Fibroblast of lung (primary cell): ENCODE measurements around the gene ASXL3. TPM values are rescaled to one million over a fixed set of nuclear protein-coding genes. Genes with fewer than 3 reads are reported as not detected.
A peak's percentile ranks its signal among the peaks of the same experiment; 100 is the strongest.

ENCODE experiments used
- DNase-seq, 2 donors: peaks; one replicate each; pipeline versions ENCODE4 v3.0.0 to v3.0.0-alpha.2; 2010; ENCODE audit warnings: low read depth in 2 of 2
- H2AFZ ChIP-seq: 2 replicates; pipeline ENCODE4 v1.5.1; 2012; ENCODE audit warnings: low read length, control low read depth, inconsistent platforms
- H3K27ac ChIP-seq: 2 replicates; pipeline ENCODE4 v1.5.1; 2011; ENCODE audit warnings: low read length, control low read depth; ENCODE audit not compliant: insufficient read depth
- H3K27me3 ChIP-seq: 2 replicates; pipeline ENCODE4 v1.5.1; 2011; ENCODE audit warnings: mild to moderate bottlenecking, low read length; ENCODE audit not compliant: control insufficient read depth, insufficient read depth
- H3K36me3 ChIP-seq: 2 replicates; pipeline ENCODE4 v1.5.1; 2011; ENCODE audit warnings: low read length; ENCODE audit not compliant: control insufficient read depth, insufficient read depth
- H3K4me1 ChIP-seq: 2 replicates; pipeline ENCODE4 v1.5.1; 2011; ENCODE audit warnings: low read length; ENCODE audit not compliant: control insufficient read depth, insufficient read depth; ENCODE audit errors: extremely low read depth
- H3K4me2 ChIP-seq: 2 replicates; pipeline ENCODE4 v1.5.1; 2011; ENCODE audit warnings: low read length, control low read depth; ENCODE audit not compliant: insufficient read depth; ENCODE audit errors: extremely low read depth
- H3K4me3 ChIP-seq, 4 experiments: fragments of 200-600 bp in 1 of 4; sonication (generic) in 1 of 4; replicated peaks in 1 of 4; 2 replicates each; pipeline ENCODE4 v1.5.1; 2011 to 2016; ENCODE audit warnings: low read length in 4 of 4, low read depth in 3 of 4, mild to moderate bottlenecking in 3 of 4, control low read depth in 2 of 4, inconsistent platforms in 1 of 4, mixed read lengths in 1 of 4; ENCODE audit not compliant: insufficient read depth in 1 of 4; ENCODE audit errors: control extremely low read depth in 1 of 4
- H3K79me2 ChIP-seq: 2 replicates; pipeline ENCODE4 v1.5.1; 2012; ENCODE audit warnings: mild to moderate bottlenecking, low read length, inconsistent platforms; ENCODE audit not compliant: control insufficient read depth, insufficient read depth
- H3K9ac ChIP-seq: 2 replicates; pipeline ENCODE4 v1.5.1; 2011; ENCODE audit warnings: mild to moderate bottlenecking, low read length, control low read depth; ENCODE audit not compliant: insufficient read depth
- H3K9me3 ChIP-seq: 2 replicates; pipeline ENCODE4 v1.5.1; 2012; ENCODE audit warnings: low read depth, low read length; ENCODE audit not compliant: control insufficient read depth, insufficient read depth
- H4K20me1 ChIP-seq: 2 replicates; pipeline ENCODE4 v1.5.1; 2011; ENCODE audit warnings: low read length; ENCODE audit not compliant: control insufficient read depth, insufficient read depth; ENCODE audit errors: extremely low read depth
- EZH2 ChIP-seq: IDR thresholded peaks from 2 replicates; pipeline ENCODE4 v1.5.1; 2012; ENCODE audit warnings: low read length, control low read depth, mild to moderate bottlenecking; ENCODE audit errors: missing control alignments
- polyA plus RNA-seq, 2 donors: library from polyadenylated mRNA; depleted of rRNA in 1 of 2; stranded (reverse) in 1 of 2; unstranded in 1 of 2; fragments of >200 nt; gene quantifications; 2 replicates each; pipeline ENCODE4 v1.2.1, GENCODE V29; 2011 to 2012; ENCODE audit warnings: missing spikeins in 1 of 2
- total RNA-seq: library from RNA; depleted of rRNA; stranded (reverse); fragments of >200 nt; gene quantifications from 2 replicates; pipeline ENCODE4 v1.2.1, GENCODE V29; 2014
- TF ChIP-seq, protein P1 (sequence below), 2 donors: IDR thresholded peaks in 1 of 2; conservative IDR thresholded peaks in 1 of 2; 1 replicate in 1 of 2; 2 replicates in 1 of 2; pipeline ENCODE4 v1.5.1; 2011 to 2012; ENCODE audit warnings: low read length in 2 of 2, control low read depth in 1 of 2, inconsistent platforms in 1 of 2, low read depth in 1 of 2, mild to moderate bottlenecking in 1 of 2

ASXL3 gene
- total and polyA plus RNA-seq, 2 donors (not counting 1 experiment from before 2014, with no cell fraction given), result 0.06 to 0.66 TPM

- DNase-seq, result peak in 1 of 2 donors; percentile 57
- no peak overlapping the region for H3K9ac ChIP-seq
- H3K79me2 ChIP-seq, result no peaks in the 10 kb centered on the region
These were observed 133.5 kb downstream of the ASXL3 start for GRCh38 chr18:33711514-33711913.

DNA sequence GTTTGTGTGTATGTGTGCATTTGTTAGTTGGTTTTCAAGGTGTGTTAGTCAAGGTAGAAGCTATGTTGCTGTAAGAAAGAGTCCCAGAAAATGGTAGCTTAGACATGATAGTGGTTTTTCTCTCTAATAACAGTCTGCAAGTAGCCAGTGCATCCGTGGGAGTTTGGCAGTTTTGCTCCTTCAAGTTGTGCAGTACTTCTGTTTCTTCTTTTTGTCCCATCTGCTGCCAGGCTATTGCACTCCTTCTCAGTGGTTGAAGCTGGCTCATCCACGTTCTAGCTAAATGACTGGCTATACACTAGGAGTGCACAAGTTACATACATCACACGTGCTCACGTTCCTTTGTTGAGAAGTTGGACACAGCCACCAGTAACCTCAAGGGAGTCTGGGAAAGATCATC lies 134.7 kb downstream of the ASXL3 start:
- no peak overlapping the region for H3K4me3 ChIP-seq
- H3K4me1 ChIP-seq, result no peaks in the 10 kb centered on the region
- H2AFZ ChIP-seq, result no peak overlapping the region
- no peak overlapping the region for H3K27ac ChIP-seq
- no peak for DNase-seq
- no peaks in the 10 kb centered on the region for H3K9me3 ChIP-seq
- no peak overlapping the region for H3K9ac ChIP-seq
- H4K20me1 ChIP-seq, result no peaks in the 10 kb centered on the region
- no peaks in the 10 kb centered on the region for H3K27me3 ChIP-seq
- TF ChIP-seq, protein P1, sequence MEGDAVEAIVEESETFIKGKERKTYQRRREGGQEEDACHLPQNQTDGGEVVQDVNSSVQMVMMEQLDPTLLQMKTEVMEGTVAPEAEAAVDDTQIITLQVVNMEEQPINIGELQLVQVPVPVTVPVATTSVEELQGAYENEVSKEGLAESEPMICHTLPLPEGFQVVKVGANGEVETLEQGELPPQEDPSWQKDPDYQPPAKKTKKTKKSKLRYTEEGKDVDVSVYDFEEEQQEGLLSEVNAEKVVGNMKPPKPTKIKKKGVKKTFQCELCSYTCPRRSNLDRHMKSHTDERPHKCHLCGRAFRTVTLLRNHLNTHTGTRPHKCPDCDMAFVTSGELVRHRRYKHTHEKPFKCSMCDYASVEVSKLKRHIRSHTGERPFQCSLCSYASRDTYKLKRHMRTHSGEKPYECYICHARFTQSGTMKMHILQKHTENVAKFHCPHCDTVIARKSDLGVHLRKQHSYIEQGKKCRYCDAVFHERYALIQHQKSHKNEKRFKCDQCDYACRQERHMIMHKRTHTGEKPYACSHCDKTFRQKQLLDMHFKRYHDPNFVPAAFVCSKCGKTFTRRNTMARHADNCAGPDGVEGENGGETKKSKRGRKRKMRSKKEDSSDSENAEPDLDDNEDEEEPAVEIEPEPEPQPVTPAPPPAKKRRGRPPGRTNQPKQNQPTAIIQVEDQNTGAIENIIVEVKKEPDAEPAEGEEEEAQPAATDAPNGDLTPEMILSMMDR (conservative IDR thresholded peaks at IDR 0.05 in 1 of 2, IDR thresholded peaks at IDR 0.05 in 1 of 2; ENCODE audit: low read depth in 1 of 2, low read length in 2 of 2), result no peak
- no peak for TF ChIP-seq EZH2
- H3K4me2 ChIP-seq, result no peak overlapping the region
- no peaks in the 10 kb centered on the region for H3K79me2 ChIP-seq
- no peaks in the 10 kb centered on the region for H3K36me3 ChIP-seq

More at GRCh38 chr18:33711514-33711913, 133.5 kb downstream of the ASXL3 start:
- no peak for TF ChIP-seq EZH2
- TF ChIP-seq, protein P1 (conservative IDR thresholded peaks at IDR 0.05 in 1 of 2, IDR thresholded peaks at IDR 0.05 in 1 of 2; ENCODE audit: low read depth in 1 of 2, low read length in 2 of 2), result no peak
- Histone ChIP-seq H4K20me1 (no peaks in the 10 kb centered on the region), H3K27me3 (no peaks in the 10 kb centered on the region), H3K9me3 (no peaks in the 10 kb centered on the region), H3K27ac (no peak overlapping the region), H3K4me3 (no peak overlapping the region), H3K36me3 (no peaks in the 10 kb centered on the region), H2AFZ (no peak overlapping the region), H3K4me2 (no peak overlapping the region), H3K4me1 (no peaks in the 10 kb centered on the region)

GRCh38 chr18:33716061-33716683 lies 138.2 kb downstream of the ASXL3 start:
- TF ChIP-seq EZH2, result no peak
- TF ChIP-seq, protein P1 (conservative IDR thresholded peaks at IDR 0.05 in 1 of 2, IDR thresholded peaks at IDR 0.05 in 1 of 2; ENCODE audit: low read depth in 1 of 2, low read length in 2 of 2), result no peak
- no peak overlapping the region for H3K4me2 ChIP-seq

More at GRCh38 chr18:33716061-33716683, 138.2 kb downstream of the ASXL3 start:
- Histone ChIP-seq H3K9ac (no peak overlapping the region), H3K9me3 (no peaks in the 10 kb centered on the region), H4K20me1 (no peaks in the 10 kb centered on the region), H3K27me3 (no peaks in the 10 kb centered on the region), H3K4me3 (no peak overlapping the region), H3K27ac (no peak overlapping the region), H3K79me2 (no peaks in the 10 kb centered on the region), H2AFZ (no peak overlapping the region), H3K36me3 (no peaks in the 10 kb centered on the region), H3K4me1 (no peaks in the 10 kb centered on the region)
- DNase-seq, result peak in 1 of 2 donors; percentile 27
